K562 (cell line): Measurements from ENCODE around the gene PCSK5. TPM values are rescaled to one million over a fixed set of nuclear protein-coding genes. Genes with fewer than 3 reads are reported as not detected.

Experiments used
- ATAC-seq: fragments of 200-7000 bp; cut with Tn5 transposase; 3 replicates; pipeline ENCODE4 v1.9.1; 2020; ENCODE audit warnings: moderate library complexity
- BruUV-seq: library from RNA; stranded (reverse); fragments of 400-500 nt; replicated peaks from 2 replicates; lab custom pipeline; 2021; lab: Mats Ljungman, UMichigan
- CTCF ChIA-PET: fragments of 300-600 bp; formaldehyde crosslinking; extraction: SDS; loops from one replicate; lab custom pipeline; 2021; ENCODE audit warnings: low intra/inter-chr PET ratio; lab: Yijun Ruan, JAX
- POLR2A ChIA-PET: fragments of 300-600, 350-650 bp; sonication (Branson Sonifier 250); formaldehyde crosslinking; extraction: SDS; loops from one replicate; lab custom pipeline; 2021; ENCODE audit warnings: antibody characterized with exemption, inconsistent platforms; lab: Yijun Ruan, JAX
- DNase-seq, 4 experiments: peaks; one replicate each; pipeline versions ENCODE4 v3.0.0 to v3.0.0-alpha.2; 2011 to 2018; ENCODE audit warnings: low spot score in 3 of 4, mixed read lengths in 3 of 4; ENCODE audit errors: extremely low read depth in 1 of 4
- FAIRE-seq: peaks from 2 replicates; lab custom pipeline; 2011; peaks lifted over from hg19 to GRCh38; lab: Jason Lieb, UNC
- H2AFZ ChIP-seq: 2 replicates; pipeline ENCODE4 v1.6.0; 2011; ENCODE audit warnings: low read depth, low read length, control low read depth, inconsistent platforms
- H3K27ac ChIP-seq: fragments of 200-600 bp; 3 replicates; pipeline ENCODE4 v1.8.0; 2011; ENCODE audit warnings: low read depth, mild to moderate bottlenecking, control low read depth, inconsistent platforms, low read length, moderate library complexity, mixed read lengths; ENCODE audit errors: extremely low read depth
- H3K27me3 ChIP-seq, 2 experiments: fragments of 300-600 bp in 1 of 2; 2 replicates in 1 of 2; 3 replicates in 1 of 2; pipeline versions ENCODE4 v1.6.0 to v1.8.0; 2011; ENCODE audit warnings: inconsistent platforms in 2 of 2, low read length in 2 of 2, mild to moderate bottlenecking in 1 of 2, mixed read lengths in 1 of 2, moderate library complexity in 1 of 2; ENCODE audit not compliant: control insufficient read depth in 2 of 2, insufficient read depth in 2 of 2
- H3K36me3 ChIP-seq: fragments of 300-600 bp; 3 replicates; pipeline ENCODE4 v1.8.0; 2011; ENCODE audit warnings: mild to moderate bottlenecking, low read length, inconsistent platforms; ENCODE audit not compliant: control insufficient read depth, insufficient read depth
- H3K4me1 ChIP-seq, 2 experiments: fragments of 200-600 bp in 1 of 2; replicated peaks in 1 of 2; 2 replicates in 1 of 2; 3 replicates in 1 of 2; pipeline versions ENCODE4 v1.5.1 to v1.8.0; 2011; ENCODE audit warnings: inconsistent platforms in 2 of 2, low read length in 2 of 2, mild to moderate bottlenecking in 1 of 2, mixed read lengths in 1 of 2, moderate library complexity in 1 of 2; ENCODE audit not compliant: control insufficient read depth in 2 of 2, insufficient read depth in 2 of 2
- H3K4me2 ChIP-seq: 2 replicates; pipeline ENCODE4 v1.6.1; 2011; ENCODE audit warnings: low read length, control low read depth, inconsistent platforms, mixed read lengths; ENCODE audit not compliant: insufficient read depth
- H3K4me3 ChIP-seq: fragments of 200-600 bp; sonication (generic), shearing (Covaris generic); 2 replicates; pipeline ENCODE4 v1.5.1; 2016; ENCODE audit warnings: control low read depth, inconsistent platforms
- H3K79me2 ChIP-seq: fragments of 200-600 bp; 3 replicates; pipeline ENCODE4 v1.8.0; 2011; ENCODE audit warnings: low read length, inconsistent platforms; ENCODE audit not compliant: control insufficient read depth, insufficient read depth
- H3K9ac ChIP-seq, 2 experiments: 2 replicates each; pipeline versions ENCODE4 v1.6.0 to v1.6.1; 2011; ENCODE audit warnings: low read depth in 2 of 2, low read length in 2 of 2, control low read depth in 1 of 2, inconsistent platforms in 1 of 2, mild to moderate bottlenecking in 1 of 2, mixed read lengths in 1 of 2; ENCODE audit not compliant: insufficient read depth in 1 of 2
- H3K9me1 ChIP-seq: one replicate; pipeline ENCODE4 v1.6.0; 2011; ENCODE audit warnings: inconsistent platforms, mild to moderate bottlenecking, low read length, moderate library complexity; ENCODE audit not compliant: control insufficient read depth, insufficient read depth
- H3K9me3 ChIP-seq: replicated peaks from 2 replicates; pipeline ENCODE4 v1.5.1; 2011; ENCODE audit warnings: low read depth, low read length, inconsistent platforms; ENCODE audit not compliant: control insufficient read depth, insufficient read depth
- H4K20me1 ChIP-seq: replicated peaks from 2 replicates; pipeline ENCODE4 v1.6.1; 2011; ENCODE audit warnings: low read length, inconsistent platforms, mixed read lengths; ENCODE audit not compliant: control insufficient read depth, insufficient read depth
- BCL6 ChIP-seq: fragments of 250-450 bp; sonication (Bioruptor Pico); IDR thresholded peaks from 2 replicates; pipeline ENCODE4 v1.4.0; 2020
- CTBP1 ChIP-seq: fragments of 450-650 bp; IDR thresholded peaks from 2 replicates; pipeline ENCODE4 v1.6.1; 2016; ENCODE audit warnings: borderline replicate concordance
- EGR1 ChIP-seq: fragments of 450-650 bp; conservative IDR thresholded peaks from 2 replicates; pipeline ENCODE4 v1.6.1; 2017; ENCODE audit warnings: mild to moderate bottlenecking
- EP400 ChIP-seq: fragments of 450-650 bp; IDR thresholded peaks from 2 replicates; pipeline ENCODE4 v1.6.1; 2017; ENCODE audit warnings: antibody characterized with exemption, mild to moderate bottlenecking, moderate library complexity
- ETV6 ChIP-seq, 3 experiments: fragments of 150-350 bp in 1 of 3; sonication (generic) in 1 of 3; formaldehyde crosslinking in 1 of 3; IDR thresholded peaks; 2 replicates each; pipeline versions ENCODE4 v1.6.1 to v1.8.0; 2014 to 2022; ENCODE audit warnings: borderline replicate concordance in 2 of 3, low read depth in 2 of 3, antibody characterized with exemption in 1 of 3, low read length in 1 of 3, mild to moderate bottlenecking in 1 of 3, missing genetic modification reagents in 1 of 3
- FOSL1 ChIP-seq: fragments of 200-800 bp; sonication (Bioruptor generic); conservative IDR thresholded peaks from 2 replicates; pipeline ENCODE4 v1.6.1; 2016; ENCODE audit warnings: missing genetic modification characterization, missing compliant biosample characterization
- HDAC8 ChIP-seq: fragments of 450-650 bp; IDR thresholded peaks from 2 replicates; pipeline ENCODE4 v1.6.1; 2016; ENCODE audit warnings: mild to moderate bottlenecking, missing genetic modification characterization, moderate library complexity, missing compliant biosample characterization
- KAT7 ChIP-seq: sonication (generic); formaldehyde crosslinking; IDR thresholded peaks from 2 replicates; pipeline ENCODE4 v1.8.0; 2022; ENCODE audit warnings: missing genetic modification reagents, mild to moderate bottlenecking, borderline replicate concordance
- LEF1 ChIP-seq: fragments of 450-650 bp; IDR thresholded peaks from 2 replicates; pipeline ENCODE4 v1.6.1; 2016; ENCODE audit warnings: mild to moderate bottlenecking
- MCM2 ChIP-seq: fragments of 450-650 bp; IDR thresholded peaks from 2 replicates; pipeline ENCODE4 v1.6.1; 2017; ENCODE audit warnings: low read depth, mild to moderate bottlenecking
- POLR2AphosphoS5 ChIP-seq: IDR thresholded peaks from 2 replicates; pipeline ENCODE4 v1.6.1; 2011; ENCODE audit warnings: mild to moderate bottlenecking, low read depth, low read length, moderate library complexity; ENCODE audit not compliant: control insufficient read depth, insufficient read depth
- SMARCB1 ChIP-seq: IDR thresholded peaks from 2 replicates; pipeline ENCODE4 v1.6.1; 2011; ENCODE audit warnings: improper control_type of control experiment, low read depth; ENCODE audit not compliant: insufficient read length
- SRSF9 ChIP-seq: fragments of 200-400 bp; formaldehyde crosslinking; IDR thresholded peaks from 2 replicates; pipeline ENCODE4 v1.6.1; 2017; ENCODE audit warnings: low read depth, low read length, borderline replicate concordance
- U2AF1 ChIP-seq: fragments of 200-400 bp; formaldehyde crosslinking; optimal IDR thresholded peaks from 2 replicates; pipeline ENCODE3; 2017; ENCODE audit warnings: mild to moderate bottlenecking, low read depth, low read length, moderate library complexity
- ZBTB43 ChIP-seq: sonication (generic); formaldehyde crosslinking; IDR thresholded peaks from 2 replicates; pipeline ENCODE4 v1.8.0; 2023; ENCODE audit warnings: mild to moderate bottlenecking, missing genetic modification reagents
- ZBTB8A ChIP-seq: fragments of 450-650 bp; IDR thresholded peaks from 2 replicates; pipeline ENCODE4 v1.6.1; 2018; ENCODE audit warnings: mild to moderate bottlenecking, moderate library complexity; ENCODE audit not compliant: partially characterized antibody
- ZFP30 ChIP-seq: fragments of 250-450 bp; sonication (Bioruptor Pico); IDR thresholded peaks from 2 replicates; pipeline ENCODE4 v1.8.0; 2022; ENCODE audit warnings: moderate library complexity, mild to moderate bottlenecking, inconsistent platforms, borderline replicate concordance
- WGBS: fragments of 100-300 bp; shearing (Covaris generic); methylation state at CpG from one replicate; pipeline ENCODE4 v1.1.6; 2016; ENCODE audit warnings: low coverage, mixed read lengths; ENCODE audit not compliant: insufficient coverage; ENCODE audit errors: missing lambda C conversion rate; 5-methylcytosine and 5-hydroxymethylcytosine counted together
- in situ Hi-C: fragments of 300-500 bp; cut with MboI; formaldehyde crosslinking; loops from 4 replicates; pipeline ENCODE4 v1.15.0; 2018; ENCODE audit warnings: inconsistent platforms, mixed read lengths
- intact Hi-C: fragments of 100-400 bp; cut with micrococcal nuclease; formaldehyde crosslinking; loops from 2 replicates; pipeline ENCODE4 v1.14.2; 2022
- polyA plus RNA-seq, 8 experiments: library from polyadenylated mRNA; depleted of rRNA in 4 of 8; stranded (reverse) in 5 of 8; unstranded in 3 of 8; fragments of >200 nt; fragmentation: Nextera tagmentation in 2 of 8; fragmentation: Illumina TruSeq in 1 of 8; extraction: Ambion mirVana in 2 of 8; extraction: Trizol in 1 of 8; gene quantifications; 2 replicates each; pipeline versions ENCODE4 v1.2.1 to v1.2.3, GENCODE V29; 2011 to 2014; ENCODE audit warnings: inconsistent platforms in 1 of 8, missing spikeins in 1 of 8
- total RNA-seq, 7 experiments: library from RNA; depleted of rRNA in 6 of 7; stranded (reverse); fragments of >200 nt in 6 of 7; fragmentation: Illumina TruSeq in 2 of 7; extraction: Trizol in 2 of 7; gene quantifications; 2 replicates each; pipeline versions ENCODE4 v1.2.1 to v1.2.3, GENCODE V29; 2011 to 2021; ENCODE audit warnings: low replicate concordance in 1 of 7
- TF ChIP-seq, protein P1 (sequence below): sonication (generic); formaldehyde crosslinking; IDR thresholded peaks from 2 replicates; pipeline ENCODE4 v1.8.0; 2022; ENCODE audit warnings: mild to moderate bottlenecking, missing genetic modification reagents
- TF ChIP-seq, protein P2 (sequence below): fragments of 450-650 bp; formaldehyde crosslinking; IDR thresholded peaks from 2 replicates; pipeline ENCODE4 v1.4.0; 2022; ENCODE audit warnings: missing genetic modification characterization

The PCSK5 gene
- total and polyA plus RNA-seq, 9 of the 15 experiments (the other 6 are each of a cell fraction or from before 2014, with no cell fraction given), result not detected

DNA sequence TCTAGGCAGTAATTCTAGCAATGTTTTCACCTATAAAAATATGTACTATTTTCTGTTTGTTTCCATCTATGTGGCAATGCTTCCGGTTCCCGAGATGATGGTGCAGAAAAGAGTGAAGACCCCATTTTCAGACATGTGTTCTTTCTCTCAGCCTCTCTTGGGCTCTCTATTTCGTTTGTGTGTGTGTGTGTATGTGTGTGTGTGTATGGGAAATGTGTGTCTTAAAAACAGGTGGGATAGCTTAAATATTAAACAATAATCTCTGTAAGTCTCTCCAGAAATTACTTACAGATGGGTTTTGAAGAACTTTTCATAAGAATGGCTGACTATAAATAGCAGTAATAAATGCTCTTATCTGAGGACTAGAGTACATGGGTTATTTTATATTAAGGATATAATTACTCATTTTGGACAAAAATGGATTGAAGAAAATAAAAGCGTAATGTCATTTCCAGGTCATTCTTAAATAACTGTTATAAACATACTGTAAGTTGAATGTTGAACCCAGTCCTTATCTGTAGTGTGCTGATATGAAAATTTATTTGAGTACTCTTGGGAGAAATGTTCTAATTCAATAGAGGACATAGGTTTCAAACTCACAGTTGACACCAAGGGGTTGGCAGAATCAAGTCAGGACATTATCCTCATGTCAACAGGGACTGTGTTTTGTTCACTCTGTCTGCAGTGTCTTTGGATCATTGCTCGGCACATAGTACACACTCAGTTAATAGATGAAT is 31.1 kb downstream of the PCSK5 start:
- WGBS, result 0% methylated on average over 5 of the region's 5 CpGs
- no peak overlapping the region for H3K4me2 ChIP-seq
- ChIA-PET POLR2A (no interaction called here), CTCF (no interaction called here)
- H3K36me3 ChIP-seq, result no peaks in the 10 kb centered on the region
- H3K27ac ChIP-seq, result no peak overlapping the region
- intact Hi-C loops (no loop called here), in situ Hi-C loops (no loop called here)
- no TSS peak for BruUV-seq
- no peaks in the 10 kb centered on the region for H3K27me3 ChIP-seq
- ATAC-seq, result no peak
- H3K9ac ChIP-seq, result no peak overlapping the region
- no peaks in the 10 kb centered on the region for H3K4me1 ChIP-seq
- no peak for FAIRE-seq
- no peaks in the 10 kb centered on the region for H3K79me2 ChIP-seq
- DNase-seq, result no peak
- H3K9me1 ChIP-seq, result no peaks in the 10 kb centered on the region
- TF ChIP-seq EP400 (no peak), LEF1 (no peak), CTBP1 (no peak), EGR1 (no peak), ZFP30 (CRISPR knock-in tag) (no peak), U2AF1 (no peak), POLR2AphosphoS5 (no peak), BCL6 (CRISPR knock-in tag) (no peak), SRSF9 (no peak), HDAC8 (no peak), MCM2 (no peak), KAT7 (CRISPR knock-in tag) (no peak), ZBTB43 (CRISPR knock-in tag) (no peak), ZBTB8A (no peak), ETV6 (IDR thresholded peaks at IDR 0.05; ENCODE audit: borderline replicate concordance in 1 of 2, low read depth in 2 of 2, low read length in 1 of 2) (no peak), ETV6 (CRISPR knock-in tag; IDR thresholded peaks at IDR 0.05; ENCODE audit: borderline replicate concordance) (no peak), SMARCB1 (no peak), FOSL1 (tag) (no peak)
- TF ChIP-seq, protein P1, sequence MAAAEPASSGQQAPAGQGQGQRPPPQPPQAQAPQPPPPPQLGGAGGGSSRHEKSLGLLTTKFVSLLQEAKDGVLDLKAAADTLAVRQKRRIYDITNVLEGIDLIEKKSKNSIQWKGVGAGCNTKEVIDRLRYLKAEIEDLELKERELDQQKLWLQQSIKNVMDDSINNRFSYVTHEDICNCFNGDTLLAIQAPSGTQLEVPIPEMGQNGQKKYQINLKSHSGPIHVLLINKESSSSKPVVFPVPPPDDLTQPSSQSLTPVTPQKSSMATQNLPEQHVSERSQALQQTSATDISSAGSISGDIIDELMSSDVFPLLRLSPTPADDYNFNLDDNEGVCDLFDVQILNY (CRISPR knock-in tag), result no peak
- TF ChIP-seq, protein P2, sequence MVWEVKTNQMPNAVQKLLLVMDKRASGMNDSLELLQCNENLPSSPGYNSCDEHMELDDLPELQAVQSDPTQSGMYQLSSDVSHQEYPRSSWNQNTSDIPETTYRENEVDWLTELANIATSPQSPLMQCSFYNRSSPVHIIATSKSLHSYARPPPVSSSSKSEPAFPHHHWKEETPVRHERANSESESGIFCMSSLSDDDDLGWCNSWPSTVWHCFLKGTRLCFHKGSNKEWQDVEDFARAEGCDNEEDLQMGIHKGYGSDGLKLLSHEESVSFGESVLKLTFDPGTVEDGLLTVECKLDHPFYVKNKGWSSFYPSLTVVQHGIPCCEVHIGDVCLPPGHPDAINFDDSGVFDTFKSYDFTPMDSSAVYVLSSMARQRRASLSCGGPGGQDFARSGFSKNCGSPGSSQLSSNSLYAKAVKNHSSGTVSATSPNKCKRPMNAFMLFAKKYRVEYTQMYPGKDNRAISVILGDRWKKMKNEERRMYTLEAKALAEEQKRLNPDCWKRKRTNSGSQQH, result no peak
- TF ChIP-seq, all 486 proteins: peak for 0
- Histone ChIP-seq H3K9me3 (no peaks in the 10 kb centered on the region), H2AFZ (no peak overlapping the region), H4K20me1 (no peaks in the 10 kb centered on the region), H3K4me3 (no peak overlapping the region)
